Measurements from ENCODE around the gene MNX1.
A peak's percentile ranks its signal among the peaks of the same experiment; 100 is the strongest.

Gene MNX1

GRCh38 chr7:156984174-156984891, 26.1 kb downstream of the MNX1 start:
- TF ChIP-seq CTCF (IDR thresholded peaks at IDR 0.05; ENCODE audit: low read length, missing control alignments): no peak
- DNase-seq (ENCODE audit: low read depth): peak; percentile 13
- H3K4me3 ChIP-seq (replicated peaks; ENCODE audit: low read depth, low read length): no peak overlapping the region

- TF ChIP-seq CTCF (IDR thresholded peaks at IDR 0.05; ENCODE audit: low read length, missing control alignments): no peak
- no peak overlapping the region for H3K4me3 ChIP-seq (replicated peaks; ENCODE audit: low read depth, low read length)
- no peak for DNase-seq (ENCODE audit: low read depth)
Observed at GRCh38 chr7:156979711-156980110, 30.8 kb downstream of the MNX1 start.

- H3K4me3 ChIP-seq (replicated peaks; ENCODE audit: low read depth, low read length): no peak overlapping the region
Observed at GRCh38 chr7:156979007-156979606, 31.4 kb downstream of the MNX1 start.

GRCh38 chr7:156975620-156976019, 34.8 kb downstream of the MNX1 start:
- H3K4me3 ChIP-seq (replicated peaks; ENCODE audit: low read depth, low read length): no peak overlapping the region
- DNase-seq (ENCODE audit: low read depth): no peak
- no peak for TF ChIP-seq CTCF (IDR thresholded peaks at IDR 0.05; ENCODE audit: low read length, missing control alignments)

More at GRCh38 chr7:156979007-156979606, 31.4 kb downstream of the MNX1 start:
- no peak for DNase-seq (ENCODE audit: low read depth)
- TF ChIP-seq CTCF (IDR thresholded peaks at IDR 0.05; ENCODE audit: low read length, missing control alignments): no peak

- DNase-seq (ENCODE audit: low read depth): peak; percentile 32
- peak; percentile 22 for TF ChIP-seq CTCF (IDR thresholded peaks at IDR 0.05; ENCODE audit: low read length, missing control alignments)
Observed at GRCh38 chr7:156969972-156970420, 40.5 kb downstream of the MNX1 start.

GRCh38 chr7:156968183-156968582, 42.3 kb downstream of the MNX1 start:
- no peak for TF ChIP-seq CTCF (IDR thresholded peaks at IDR 0.05; ENCODE audit: low read length, missing control alignments)
- no peak overlapping the region for H3K4me3 ChIP-seq (replicated peaks; ENCODE audit: low read depth, low read length)
- no peak for DNase-seq (ENCODE audit: low read depth)

More at GRCh38 chr7:156969972-156970420, 40.5 kb downstream of the MNX1 start:
- no peak overlapping the region for H3K4me3 ChIP-seq (replicated peaks; ENCODE audit: low read depth, low read length)
